DMS 273 (cell line): Measurements from ENCODE around the gene STMP1.
"Not testable (repeated sequence)": the region's sequence is repeated elsewhere in the genome, so short reads cannot be mapped to it uniquely, and the experiment has no call there.

Experiments used
- DNase-seq: peaks from one replicate; lab custom pipeline; 2025; ENCODE audit not compliant: unreplicated experiment; lab: John Stamatoyannopoulos, UW

Gene STMP1

GRCh38 chr7:135662373-135663114 lies at the start of gene STMP1:
Gene STMP1 (plus strand): TSS chr7:135662514.
- peak; percentile 99 for DNase-seq

- no peak for DNase-seq
Measured at GRCh38 chr7:135616136-135616535, 46.2 kb upstream of the STMP1 start.

DNA sequence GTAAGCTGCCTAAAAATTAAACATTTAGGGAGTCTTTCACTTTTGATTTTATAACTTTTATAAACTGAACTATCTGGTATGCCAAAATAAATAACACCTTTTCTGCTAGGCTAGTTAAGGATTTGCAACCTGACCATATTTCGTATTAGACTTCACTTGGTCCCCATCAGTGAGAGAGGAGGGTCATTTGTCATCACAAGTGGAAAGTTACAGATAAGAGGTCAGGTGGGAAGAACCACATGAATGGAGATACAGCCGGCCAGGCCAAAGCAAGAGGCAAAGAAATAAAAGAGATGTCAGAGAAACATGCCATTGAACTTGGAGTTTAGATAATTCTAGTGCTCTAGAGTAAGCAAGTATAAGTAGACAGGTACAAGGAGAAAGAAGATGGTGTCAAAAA lies 44.5 kb upstream of the STMP1 start:
- no peak for DNase-seq

GRCh38 chr7:135618510-135618909 lies 43.8 kb upstream of the STMP1 start:
- DNase-seq = no peak

DNA sequence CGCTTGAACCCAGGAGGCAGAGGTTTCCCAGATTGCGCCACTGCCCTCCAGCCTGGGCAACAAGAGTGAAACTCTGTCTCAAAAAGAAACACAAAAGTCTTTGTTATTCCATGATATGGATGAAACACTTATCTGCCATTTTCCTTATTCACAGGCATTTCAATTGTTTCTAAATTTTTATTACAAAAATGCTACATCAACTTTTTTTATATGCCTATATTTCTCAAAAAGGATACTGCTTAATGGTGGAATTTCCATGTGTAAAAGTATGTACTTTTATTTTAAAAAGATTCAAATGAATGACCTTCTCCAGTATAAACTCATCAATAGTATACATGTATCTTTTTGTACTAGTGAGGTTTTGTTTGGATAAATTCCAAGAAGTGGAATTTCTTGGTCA lies 41.9 kb upstream of the STMP1 start:
- DNase-seq = no peak

DNA sequence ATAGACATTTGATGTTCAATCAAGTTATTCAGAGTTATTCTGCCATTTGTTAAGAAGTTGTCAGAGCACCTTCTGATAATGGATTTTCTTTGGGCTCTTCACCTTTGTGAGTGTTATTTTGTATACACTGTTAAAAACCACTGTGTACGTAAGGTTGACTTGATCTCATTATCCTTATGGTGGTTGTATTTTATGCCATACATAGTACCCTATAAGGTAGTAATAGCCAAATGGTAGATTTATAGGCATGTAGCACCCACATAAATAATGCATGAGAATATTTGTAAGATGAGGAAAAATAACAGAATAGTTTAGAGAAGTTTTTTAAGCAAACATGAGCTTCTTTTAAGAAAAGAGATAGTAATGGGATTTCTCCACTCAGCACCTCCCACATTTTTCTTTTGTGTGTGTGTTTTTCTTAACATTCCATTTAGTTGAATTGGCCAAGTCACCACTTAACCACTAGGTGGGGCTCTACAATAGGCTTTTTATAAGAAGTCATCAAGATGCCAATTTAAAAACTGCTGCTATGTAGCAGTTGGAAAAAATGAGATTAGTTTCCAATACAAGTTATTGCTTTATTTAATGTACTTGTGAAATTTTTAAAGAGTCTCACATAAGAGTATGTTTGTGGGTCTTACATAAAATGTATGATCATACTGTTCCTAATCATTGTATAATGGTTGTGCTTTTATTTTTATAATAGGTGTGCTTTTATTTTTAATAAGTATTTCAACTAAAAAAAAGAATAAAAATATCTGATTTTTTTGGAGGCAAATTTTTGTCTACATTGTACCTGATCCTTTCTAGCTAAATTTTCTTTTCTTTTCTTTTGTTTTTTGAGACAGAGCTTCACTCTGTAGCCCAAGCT lies 41.1 kb upstream of the STMP1 start:
- DNase-seq = peak; percentile 84

DNA sequence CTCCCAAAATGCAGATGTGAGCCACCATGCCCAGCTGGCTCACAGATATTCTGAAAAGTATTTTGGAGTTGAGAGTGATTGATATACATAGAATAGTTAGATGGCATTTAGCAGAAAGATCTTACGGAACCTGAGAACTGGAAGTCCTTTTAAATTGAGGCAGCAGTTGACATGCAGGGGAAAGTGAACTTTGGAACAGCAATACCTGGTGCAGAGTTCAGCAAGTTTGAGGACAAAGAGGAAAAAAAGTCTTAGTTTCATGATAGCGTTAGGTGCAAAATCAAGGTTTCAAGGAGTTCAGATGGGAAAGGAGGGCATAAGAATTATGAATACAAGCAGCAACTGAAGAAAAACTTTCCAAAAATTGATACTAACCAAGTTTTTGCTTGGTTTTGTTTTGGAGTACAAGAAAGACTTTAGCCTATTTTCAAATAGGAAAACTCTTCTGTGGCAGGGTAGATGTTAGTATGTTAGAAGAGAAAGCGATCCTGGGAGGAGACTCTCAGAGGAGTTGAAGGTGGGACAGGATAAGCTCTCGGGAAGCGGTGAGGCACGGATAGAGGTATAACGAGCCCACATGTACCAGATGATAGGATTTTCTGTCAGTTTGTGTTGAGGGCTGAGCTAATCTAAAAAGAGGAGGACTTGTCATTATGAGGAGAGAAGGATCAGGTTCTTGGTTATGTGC lies 28.0 kb upstream of the STMP1 start:
- no peak for DNase-seq

DNA sequence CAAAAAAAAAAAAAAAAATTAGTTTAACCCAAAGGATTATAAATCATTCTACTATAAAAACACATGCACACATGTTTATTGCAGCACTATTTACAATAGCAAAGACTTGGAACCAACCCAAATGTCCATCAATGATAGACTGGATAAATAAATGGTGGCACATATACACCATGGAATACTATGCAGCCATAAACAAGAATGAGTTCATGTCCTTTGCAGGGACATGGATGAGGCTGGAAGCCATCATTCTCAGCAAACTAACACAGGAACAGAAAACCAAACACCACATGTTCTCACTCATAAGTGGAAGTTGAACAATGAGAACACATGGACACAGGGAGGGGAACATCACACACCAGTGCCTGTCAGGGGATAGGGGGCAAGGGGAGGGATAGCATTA lies 22.6 kb upstream of the STMP1 start:
- DNase-seq = not testable (repeated sequence)

- DNase-seq = no peak
Measured at GRCh38 chr7:135644154-135644553, 18.2 kb upstream of the STMP1 start.

GRCh38 chr7:135644729-135645128 lies 17.6 kb upstream of the STMP1 start:
- DNase-seq = no peak

- DNase-seq = peak; percentile 77
Measured at GRCh38 chr7:135645296-135645904, 16.9 kb upstream of the STMP1 start.

GRCh38 chr7:135647755-135648154 lies 14.6 kb upstream of the STMP1 start:
- no peak for DNase-seq

- no peak for DNase-seq
Measured at GRCh38 chr7:135648235-135648634, 14.1 kb upstream of the STMP1 start.

DNA sequence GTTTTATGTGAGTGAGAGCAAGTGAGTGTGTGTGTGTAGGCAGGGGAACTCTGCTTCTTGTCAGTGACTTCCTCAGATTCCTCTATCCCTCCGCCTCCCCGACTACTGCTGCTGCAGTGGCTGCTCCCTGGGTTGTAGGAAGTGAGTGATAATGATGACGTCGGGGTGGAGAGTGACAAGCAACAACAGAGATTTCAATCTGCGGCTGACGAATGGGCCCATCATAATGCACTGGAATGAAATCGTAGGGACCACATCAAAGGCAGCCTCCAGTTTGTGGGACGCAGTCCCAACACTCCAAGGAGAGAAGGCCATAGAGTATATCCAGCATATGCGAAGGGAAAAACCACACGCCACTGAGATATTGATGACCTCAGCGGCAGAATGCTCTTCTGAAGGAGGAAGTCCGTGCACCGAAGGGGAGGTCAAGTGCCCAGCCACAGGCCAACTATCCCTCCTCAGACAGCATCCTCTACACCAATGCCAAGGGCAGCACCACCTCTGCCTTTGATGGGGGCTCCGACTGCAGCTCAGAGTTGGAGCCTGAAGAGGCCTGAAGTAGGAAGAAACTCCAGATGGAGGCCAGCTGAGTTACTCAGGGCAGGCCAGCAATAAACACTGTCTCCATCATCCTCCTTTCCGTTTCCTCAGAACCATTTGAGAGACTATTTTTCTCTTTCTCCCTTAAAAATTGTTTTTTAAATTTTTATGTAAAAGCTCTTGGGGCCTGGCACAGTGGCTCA lies 11.3 kb upstream of the STMP1 start:
- no peak for DNase-seq

- no peak for DNase-seq
Measured at GRCh38 chr7:135653340-135654080, 8.8 kb upstream of the STMP1 start.

- no peak for DNase-seq
Measured at GRCh38 chr7:135658564-135658963, 3.8 kb upstream of the STMP1 start.

DNA sequence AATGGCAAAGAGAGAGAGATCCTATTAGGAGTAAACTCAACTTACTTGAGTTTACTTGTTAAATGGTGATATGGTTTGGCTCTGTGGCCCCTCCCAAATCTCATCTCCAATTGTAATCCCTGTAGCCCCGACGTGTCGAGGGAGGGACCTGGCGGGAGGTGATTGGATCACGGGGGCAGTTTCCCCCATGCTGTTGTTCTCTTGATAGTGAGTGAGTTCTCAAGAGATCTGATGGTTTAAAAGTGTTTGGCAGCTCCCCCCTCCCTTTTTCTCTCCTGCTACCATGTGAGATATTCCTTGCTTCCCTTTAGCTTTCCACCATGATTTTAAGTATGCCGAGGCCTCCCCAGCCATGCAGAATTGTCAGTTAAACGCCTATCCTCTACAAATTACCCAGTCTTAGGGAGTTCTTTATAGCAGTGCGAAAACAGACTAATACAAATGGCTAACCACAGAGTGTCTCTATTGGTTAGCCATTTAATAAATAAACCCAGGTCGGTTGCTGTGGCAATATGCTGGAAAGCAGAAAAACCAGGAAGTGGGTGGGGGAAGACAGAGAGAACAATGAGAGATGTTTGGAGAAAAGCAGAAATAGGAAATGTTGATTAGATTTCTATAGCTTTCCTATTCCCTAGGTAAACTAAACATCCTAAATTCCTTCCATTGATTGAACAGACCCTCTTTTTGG lies 3.0 kb upstream of the STMP1 start:
- DNase-seq = no peak

DNA sequence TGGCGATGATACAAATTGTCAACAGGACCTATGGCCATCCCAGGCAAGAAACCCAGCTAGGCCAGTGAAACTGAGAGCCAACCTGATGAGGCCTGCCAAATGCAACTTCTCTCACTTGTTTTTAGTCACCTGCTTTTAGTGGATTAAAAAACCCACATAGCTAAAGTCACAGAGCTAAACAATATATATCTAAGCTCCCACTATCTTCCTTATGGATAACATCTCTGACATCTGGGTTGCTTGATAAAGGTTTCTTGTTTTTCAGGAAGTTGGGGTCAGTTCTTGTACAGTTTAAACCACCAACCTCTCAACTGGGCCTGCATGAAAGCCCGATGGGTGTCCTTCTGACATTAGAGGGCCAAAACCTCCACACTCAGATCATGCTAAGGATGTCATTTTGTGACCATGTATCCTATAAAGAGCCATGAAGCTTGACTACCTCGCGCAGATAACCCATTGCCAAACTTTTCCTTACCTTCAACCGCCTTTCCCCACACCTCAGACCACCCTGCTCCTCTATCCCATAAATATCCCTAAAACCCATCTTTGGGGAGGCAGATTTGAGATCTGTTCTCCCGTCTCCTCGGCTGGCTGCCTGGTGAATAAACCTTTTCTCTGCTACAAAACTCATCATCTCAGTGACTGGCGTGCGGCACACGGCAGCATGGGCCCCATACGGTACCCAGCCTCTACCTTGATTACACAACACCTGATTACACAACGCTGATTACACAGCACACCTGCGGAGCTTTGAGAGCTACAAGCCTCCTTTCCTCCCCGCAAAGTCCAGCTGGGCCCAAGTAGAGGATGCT lies 797 bp upstream of the STMP1 start:
- DNase-seq = peak; percentile 43

- DNase-seq = no peak
Measured at GRCh38 chr7:135662123-135662372, 266 bp upstream of the STMP1 start.
